Ishikawa (cell line): ENCODE data around the gene RHOJ.

Experiments
- CEBPB ChIP-seq: IDR thresholded peaks from 2 replicates; pipeline ENCODE4 v1.6.1; 2012
- CREB1 ChIP-seq: IDR thresholded peaks from 2 replicates; pipeline ENCODE4 v1.6.1; 2012; ENCODE audit warnings: low read depth
- EGR1 ChIP-seq: IDR thresholded peaks from 2 replicates; pipeline ENCODE4 v1.6.1; 2012
- EP300 ChIP-seq: IDR thresholded peaks from 2 replicates; pipeline ENCODE4 v1.6.1; 2012; ENCODE audit warnings: borderline replicate concordance
- FOXM1 ChIP-seq: IDR thresholded peaks from 2 replicates; pipeline ENCODE4 v1.6.1; 2012; ENCODE audit warnings: low read depth, borderline replicate concordance
- MAX ChIP-seq: IDR thresholded peaks from 2 replicates; pipeline ENCODE4 v1.6.1; 2012
- NFIC ChIP-seq: IDR thresholded peaks from 2 replicates; pipeline ENCODE4 v1.6.1; 2012
- RAD21 ChIP-seq: IDR thresholded peaks from 2 replicates; pipeline ENCODE4 v1.6.1; 2012; ENCODE audit warnings: low read depth
- TAF1 ChIP-seq: IDR thresholded peaks from 2 replicates; pipeline ENCODE4 v1.6.1; 2012; ENCODE audit warnings: low read depth, mild to moderate bottlenecking
- TCF12 ChIP-seq: IDR thresholded peaks from 2 replicates; pipeline ENCODE4 v1.6.1; 2012; ENCODE audit warnings: low read depth
- TEAD4 ChIP-seq: IDR thresholded peaks from 2 replicates; pipeline ENCODE4 v1.6.1; 2012
- USF1 ChIP-seq: IDR thresholded peaks from 2 replicates; pipeline ENCODE4 v1.6.1; 2012
- YY1 ChIP-seq: IDR thresholded peaks from 2 replicates; pipeline ENCODE4 v1.6.1; 2012; ENCODE audit warnings: low read depth
- ZBTB7A ChIP-seq: IDR thresholded peaks from 2 replicates; pipeline ENCODE4 v1.6.1; 2012; ENCODE audit warnings: low read depth
- TF ChIP-seq, protein P1 (sequence below): IDR thresholded peaks from 2 replicates; pipeline ENCODE4 v1.6.1; 2012; ENCODE audit warnings: low read depth, mild to moderate bottlenecking

The RHOJ gene

GRCh38 chr14:63290741-63291430 is 86.6 kb downstream of the RHOJ start:
- no peak for TF ChIP-seq NFIC
- TF ChIP-seq TCF12: no peak

DNA sequence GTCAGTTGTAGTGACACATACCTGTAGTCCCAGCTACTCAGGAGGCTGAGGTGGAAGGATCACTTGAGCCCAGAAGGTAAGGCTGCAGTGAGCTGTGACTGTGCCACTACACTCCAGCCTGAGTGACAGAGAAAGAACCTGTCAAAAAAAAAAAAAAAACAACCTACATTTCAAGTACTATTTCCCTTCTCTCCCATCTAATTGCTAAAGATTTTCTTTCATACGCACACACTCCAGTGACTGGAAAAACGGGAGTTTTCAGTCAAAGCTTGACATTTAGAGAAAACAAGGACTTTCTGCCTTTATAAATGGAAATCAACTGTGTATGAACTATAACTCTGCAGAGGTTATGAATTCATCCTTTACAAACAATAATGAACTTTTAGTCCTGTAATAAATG is 88.6 kb downstream of the RHOJ start:
- TF ChIP-seq MAX (no peak), NFIC (no peak), TAF1 (no peak), USF1 (no peak), EP300 (no peak), RAD21 (no peak), EGR1 (no peak), CREB1 (no peak), FOXM1 (no peak), TCF12 (no peak), ZBTB7A (no peak), CEBPB (no peak), TEAD4 (no peak)
- TF ChIP-seq, protein P1, sequence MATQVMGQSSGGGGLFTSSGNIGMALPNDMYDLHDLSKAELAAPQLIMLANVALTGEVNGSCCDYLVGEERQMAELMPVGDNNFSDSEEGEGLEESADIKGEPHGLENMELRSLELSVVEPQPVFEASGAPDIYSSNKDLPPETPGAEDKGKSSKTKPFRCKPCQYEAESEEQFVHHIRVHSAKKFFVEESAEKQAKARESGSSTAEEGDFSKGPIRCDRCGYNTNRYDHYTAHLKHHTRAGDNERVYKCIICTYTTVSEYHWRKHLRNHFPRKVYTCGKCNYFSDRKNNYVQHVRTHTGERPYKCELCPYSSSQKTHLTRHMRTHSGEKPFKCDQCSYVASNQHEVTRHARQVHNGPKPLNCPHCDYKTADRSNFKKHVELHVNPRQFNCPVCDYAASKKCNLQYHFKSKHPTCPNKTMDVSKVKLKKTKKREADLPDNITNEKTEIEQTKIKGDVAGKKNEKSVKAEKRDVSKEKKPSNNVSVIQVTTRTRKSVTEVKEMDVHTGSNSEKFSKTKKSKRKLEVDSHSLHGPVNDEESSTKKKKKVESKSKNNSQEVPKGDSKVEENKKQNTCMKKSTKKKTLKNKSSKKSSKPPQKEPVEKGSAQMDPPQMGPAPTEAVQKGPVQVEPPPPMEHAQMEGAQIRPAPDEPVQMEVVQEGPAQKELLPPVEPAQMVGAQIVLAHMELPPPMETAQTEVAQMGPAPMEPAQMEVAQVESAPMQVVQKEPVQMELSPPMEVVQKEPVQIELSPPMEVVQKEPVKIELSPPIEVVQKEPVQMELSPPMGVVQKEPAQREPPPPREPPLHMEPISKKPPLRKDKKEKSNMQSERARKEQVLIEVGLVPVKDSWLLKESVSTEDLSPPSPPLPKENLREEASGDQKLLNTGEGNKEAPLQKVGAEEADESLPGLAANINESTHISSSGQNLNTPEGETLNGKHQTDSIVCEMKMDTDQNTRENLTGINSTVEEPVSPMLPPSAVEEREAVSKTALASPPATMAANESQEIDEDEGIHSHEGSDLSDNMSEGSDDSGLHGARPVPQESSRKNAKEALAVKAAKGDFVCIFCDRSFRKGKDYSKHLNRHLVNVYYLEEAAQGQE: no peak

GRCh38 chr14:63295231-63295685 is 91.0 kb downstream of the RHOJ start:
- TF ChIP-seq NFIC: no peak
- TF ChIP-seq CEBPB: no peak
- no peak for TF ChIP-seq ZBTB7A
- no peak for TF ChIP-seq TEAD4
- TF ChIP-seq, protein P1: no peak
- no peak for TF ChIP-seq TAF1
- no peak for TF ChIP-seq EGR1
- no peak for TF ChIP-seq CREB1
- TF ChIP-seq MAX: no peak
- TF ChIP-seq YY1: no peak
- TF ChIP-seq RAD21: no peak
- TF ChIP-seq EP300: no peak
- no peak for TF ChIP-seq USF1
- no peak for TF ChIP-seq FOXM1
- no peak for TF ChIP-seq TCF12

GRCh38 chr14:63296060-63296563 is 91.9 kb downstream of the RHOJ start:
- TF ChIP-seq CREB1 (no peak), ZBTB7A (no peak), RAD21 (no peak), MAX (no peak), TEAD4 (no peak), CEBPB (no peak), YY1 (no peak), NFIC (no peak), EGR1 (no peak), FOXM1 (no peak), TAF1 (no peak), TCF12 (no peak), EP300 (no peak), USF1 (no peak)
- TF ChIP-seq, protein P1: no peak
